Stimulated activated CD8-positive, alpha-beta memory T cell treated with anti-CD3 and anti-CD28 coated beads, Interleukin-15, amount 100 ng/mL, for 48 hours (primary cell): Measurements from ENCODE around the gene PRKAR2B.
"Not testable (repeated sequence)": the region's sequence is repeated elsewhere in the genome, so short reads cannot be mapped to it uniquely, and the experiment has no call there.

ENCODE experiments used
- DNase-seq, 2 donors: peaks; one replicate each; pipeline ENCODE4 v3.0.0-alpha.2; 2020; ENCODE audit warnings: low read depth in 2 of 2

The PRKAR2B gene

GRCh38 chr7:107119376-107120105 is 75.0 kb downstream of the PRKAR2B start:
- DNase-seq, result no peak

GRCh38 chr7:107122486-107122911 is 78.0 kb downstream of the PRKAR2B start:
- no peak for DNase-seq

GRCh38 chr7:107123392-107123791 is 78.9 kb downstream of the PRKAR2B start:
- no peak for DNase-seq

- DNase-seq, result no peak
These were observed 81.0 kb downstream of the PRKAR2B start for GRCh38 chr7:107125475-107125874.

GRCh38 chr7:107128217-107128616 is 83.7 kb downstream of the PRKAR2B start:
- DNase-seq, result no peak

GRCh38 chr7:107128748-107129147 is 84.2 kb downstream of the PRKAR2B start:
- no peak for DNase-seq

GRCh38 chr7:107130487-107131220 is 86.1 kb downstream of the PRKAR2B start:
- no peak for DNase-seq

GRCh38 chr7:107133396-107133795 is 88.9 kb downstream of the PRKAR2B start:
- DNase-seq, result no peak

- DNase-seq, result no peak
These were observed 94.4 kb downstream of the PRKAR2B start for GRCh38 chr7:107138696-107139420.

- not testable (repeated sequence) for DNase-seq
These were observed 99.4 kb downstream of the PRKAR2B start for GRCh38 chr7:107143875-107144274.

- no peak for DNase-seq
These were observed 100.7 kb downstream of the PRKAR2B start for GRCh38 chr7:107145067-107145838.

- no peak for DNase-seq
These were observed 103.2 kb downstream of the PRKAR2B start for GRCh38 chr7:107147464-107148393.

GRCh38 chr7:107148721-107149120 is 104.2 kb downstream of the PRKAR2B start:
- no peak for DNase-seq

GRCh38 chr7:107149863-107150262 is 105.4 kb downstream of the PRKAR2B start:
- DNase-seq, result no peak

- peak; percentile 25 to 32 for DNase-seq
These were observed 106.0 kb downstream of the PRKAR2B start for GRCh38 chr7:107150375-107151073.

- DNase-seq, result no peak
These were observed 107.0 kb downstream of the PRKAR2B start for GRCh38 chr7:107151538-107151937.

GRCh38 chr7:107152011-107152410 is 107.5 kb downstream of the PRKAR2B start:
- DNase-seq, result no peak

GRCh38 chr7:107154826-107155225 is 110.3 kb downstream of the PRKAR2B start:
- no peak for DNase-seq

- DNase-seq, result not testable (repeated sequence)
These were observed 111.2 kb downstream of the PRKAR2B start for GRCh38 chr7:107155726-107156125.

- DNase-seq, result no peak
These were observed 112.6 kb downstream of the PRKAR2B start for GRCh38 chr7:107157091-107157490.
